Measurements from ENCODE around the gene ADCY5.

DNA sequence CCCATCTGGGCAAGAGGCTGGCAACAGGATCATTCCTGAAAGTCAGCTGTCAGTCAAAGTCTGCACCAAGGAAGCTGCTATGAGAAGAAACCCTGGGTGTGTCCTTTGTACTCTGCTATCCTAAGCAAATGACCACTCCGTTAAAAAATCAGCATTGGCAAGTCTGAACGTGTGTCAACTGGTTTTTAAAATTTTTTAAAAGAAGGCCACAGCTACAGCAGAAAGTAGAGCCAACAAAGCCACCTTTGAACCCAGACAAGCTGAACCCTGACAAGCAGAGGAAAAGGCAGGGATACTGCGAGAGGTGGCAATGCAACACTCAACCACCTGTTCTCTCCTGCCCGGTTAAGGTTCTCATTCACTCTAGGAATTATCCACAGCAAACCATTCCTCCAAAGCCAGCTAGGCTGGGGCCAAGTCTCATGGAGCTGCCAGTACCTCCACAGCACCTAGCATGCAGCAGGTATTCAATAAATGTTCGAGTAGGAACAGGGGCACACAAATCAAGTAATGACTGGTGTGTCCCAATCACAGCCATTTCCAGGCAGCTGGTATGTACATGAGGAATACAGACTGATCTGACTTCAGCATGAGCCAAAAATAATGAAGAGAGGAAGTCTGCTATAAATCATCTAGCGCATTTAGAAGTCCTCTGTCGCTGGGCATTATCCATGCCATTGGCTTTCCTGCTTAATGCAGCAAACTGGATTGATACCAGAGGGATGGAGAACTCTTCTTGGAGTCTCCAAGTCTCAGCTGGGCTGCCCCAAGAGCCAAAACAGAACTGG is 76.0 kb downstream of the ADCY5 start:
- TF ChIP-seq EP300 (IDR thresholded peaks at IDR 0.05) (no peak), MAZ (IDR thresholded peaks at IDR 0.05; ENCODE audit: borderline replicate concordance, low read depth, low read length) (no peak), NR3C1 (IDR thresholded peaks at IDR 0.05) (no peak), POLR2A (IDR thresholded peaks at IDR 0.05; ENCODE audit: low read length) (no peak), MYC (IDR thresholded peaks at IDR 0.05; ENCODE audit: borderline replicate concordance, low read length) (no peak)
- TF ChIP-seq, protein P1, sequence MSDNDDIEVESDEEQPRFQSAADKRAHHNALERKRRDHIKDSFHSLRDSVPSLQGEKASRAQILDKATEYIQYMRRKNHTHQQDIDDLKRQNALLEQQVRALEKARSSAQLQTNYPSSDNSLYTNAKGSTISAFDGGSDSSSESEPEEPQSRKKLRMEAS (IDR thresholded peaks at IDR 0.05) = no peak
- TF ChIP-seq, protein P2, sequence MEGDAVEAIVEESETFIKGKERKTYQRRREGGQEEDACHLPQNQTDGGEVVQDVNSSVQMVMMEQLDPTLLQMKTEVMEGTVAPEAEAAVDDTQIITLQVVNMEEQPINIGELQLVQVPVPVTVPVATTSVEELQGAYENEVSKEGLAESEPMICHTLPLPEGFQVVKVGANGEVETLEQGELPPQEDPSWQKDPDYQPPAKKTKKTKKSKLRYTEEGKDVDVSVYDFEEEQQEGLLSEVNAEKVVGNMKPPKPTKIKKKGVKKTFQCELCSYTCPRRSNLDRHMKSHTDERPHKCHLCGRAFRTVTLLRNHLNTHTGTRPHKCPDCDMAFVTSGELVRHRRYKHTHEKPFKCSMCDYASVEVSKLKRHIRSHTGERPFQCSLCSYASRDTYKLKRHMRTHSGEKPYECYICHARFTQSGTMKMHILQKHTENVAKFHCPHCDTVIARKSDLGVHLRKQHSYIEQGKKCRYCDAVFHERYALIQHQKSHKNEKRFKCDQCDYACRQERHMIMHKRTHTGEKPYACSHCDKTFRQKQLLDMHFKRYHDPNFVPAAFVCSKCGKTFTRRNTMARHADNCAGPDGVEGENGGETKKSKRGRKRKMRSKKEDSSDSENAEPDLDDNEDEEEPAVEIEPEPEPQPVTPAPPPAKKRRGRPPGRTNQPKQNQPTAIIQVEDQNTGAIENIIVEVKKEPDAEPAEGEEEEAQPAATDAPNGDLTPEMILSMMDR (IDR thresholded peaks at IDR 0.05) = no peak
- TF ChIP-seq, protein P3, sequence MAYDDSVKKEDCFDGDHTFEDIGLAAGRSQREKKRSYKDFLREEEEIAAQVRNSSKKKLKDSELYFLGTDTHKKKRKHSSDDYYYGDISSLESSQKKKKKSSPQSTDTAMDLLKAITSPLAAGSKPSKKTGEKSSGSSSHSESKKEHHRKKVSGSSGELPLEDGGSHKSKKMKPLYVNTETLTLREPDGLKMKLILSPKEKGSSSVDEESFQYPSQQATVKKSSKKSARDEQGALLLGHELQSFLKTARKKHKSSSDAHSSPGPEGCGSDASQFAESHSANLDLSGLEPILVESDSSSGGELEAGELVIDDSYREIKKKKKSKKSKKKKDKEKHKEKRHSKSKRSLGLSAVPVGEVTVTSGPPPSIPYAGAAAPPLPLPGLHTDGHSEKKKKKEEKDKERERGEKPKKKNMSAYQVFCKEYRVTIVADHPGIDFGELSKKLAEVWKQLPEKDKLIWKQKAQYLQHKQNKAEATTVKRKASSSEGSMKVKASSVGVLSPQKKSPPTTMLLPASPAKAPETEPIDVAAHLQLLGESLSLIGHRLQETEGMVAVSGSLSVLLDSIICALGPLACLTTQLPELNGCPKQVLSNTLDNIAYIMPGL (CRISPR knock-in tag; IDR thresholded peaks at IDR 0.05; ENCODE audit: borderline replicate concordance) = no peak

All from A549 (cell line).